ENCODE results near the gene ACTR1A.

ACTR1A gene

DNA sequence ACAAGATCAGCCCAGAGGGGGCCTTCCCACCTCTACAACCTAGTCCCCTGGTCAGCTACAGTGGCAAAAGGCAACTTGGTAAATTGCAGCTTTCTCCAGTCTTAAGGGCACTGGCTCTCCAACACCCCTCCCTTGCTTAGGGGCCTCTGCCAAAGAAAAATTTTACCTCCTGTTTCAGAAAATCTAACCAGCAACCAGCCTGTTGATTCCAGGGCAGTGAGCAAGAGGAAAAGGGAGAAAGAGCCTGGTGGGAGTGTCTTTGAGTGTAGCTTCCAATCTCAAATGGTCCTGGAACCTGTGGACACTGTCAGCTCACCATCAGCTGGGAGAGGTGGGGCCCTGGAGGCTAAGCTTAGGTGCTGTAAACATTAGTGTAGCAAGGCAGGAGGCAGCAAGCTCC is 22.9 kb downstream of the ACTR1A start:
- peaks cover 15% of the 10 kb centered on the region for H3K4me1 Mint-ChIP-seq (ENCODE audit: low read depth)
- no peaks in the 10 kb centered on the region for H3K27me3 Mint-ChIP-seq
- H3K36me3 Mint-ChIP-seq (ENCODE audit: low read depth) = peaks cover 25% of the 10 kb centered on the region
- H3K4me3 Mint-ChIP-seq = no peak overlapping the region
- H3K27ac Mint-ChIP-seq = no peak overlapping the region
- H3K9me3 Mint-ChIP-seq = no peaks in the 10 kb centered on the region

DNA sequence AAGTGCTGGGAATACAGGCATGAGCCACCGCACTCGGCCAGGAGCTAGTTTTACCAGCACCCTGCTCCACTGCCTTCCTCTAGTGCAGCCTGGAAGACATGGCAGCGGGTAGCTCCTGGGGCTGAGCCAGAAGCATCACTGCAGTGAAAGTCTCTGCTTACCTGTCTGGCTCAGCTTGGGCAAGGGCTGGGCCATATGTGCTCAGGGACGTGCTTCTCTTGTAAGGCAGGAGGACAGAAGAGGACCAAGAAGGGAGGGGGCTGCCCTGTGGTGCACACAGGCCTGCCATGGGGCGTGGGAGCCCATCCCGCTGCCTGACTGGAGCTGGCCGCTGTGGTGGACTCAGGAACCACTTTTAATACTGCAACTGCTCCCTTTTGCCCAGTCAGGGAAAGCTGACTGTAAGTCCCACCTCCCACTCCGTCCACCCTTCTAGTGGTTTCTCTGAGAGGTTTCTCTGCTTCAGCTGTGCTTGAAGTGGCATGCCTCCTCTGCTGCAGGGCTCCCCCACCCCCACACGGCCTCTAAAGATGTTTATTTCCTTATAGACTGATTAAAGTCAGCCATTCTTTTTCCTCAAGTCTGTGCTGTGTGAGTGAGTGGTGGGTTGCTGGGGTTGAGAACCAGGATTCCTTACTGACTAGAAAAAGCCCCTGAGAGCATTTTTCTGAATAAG is 25.9 kb downstream of the ACTR1A start:
- Mint-ChIP-seq H3K4me3 (no peak overlapping the region), H3K9me3 (no peaks in the 10 kb centered on the region), H3K4me1 (ENCODE audit: low read depth) (peaks cover 27% of the 10 kb centered on the region), H3K27ac (peak overlapping the region; percentile 58), H3K27me3 (no peaks in the 10 kb centered on the region), H3K36me3 (ENCODE audit: low read depth) (peaks cover 20% of the 10 kb centered on the region)

DNA sequence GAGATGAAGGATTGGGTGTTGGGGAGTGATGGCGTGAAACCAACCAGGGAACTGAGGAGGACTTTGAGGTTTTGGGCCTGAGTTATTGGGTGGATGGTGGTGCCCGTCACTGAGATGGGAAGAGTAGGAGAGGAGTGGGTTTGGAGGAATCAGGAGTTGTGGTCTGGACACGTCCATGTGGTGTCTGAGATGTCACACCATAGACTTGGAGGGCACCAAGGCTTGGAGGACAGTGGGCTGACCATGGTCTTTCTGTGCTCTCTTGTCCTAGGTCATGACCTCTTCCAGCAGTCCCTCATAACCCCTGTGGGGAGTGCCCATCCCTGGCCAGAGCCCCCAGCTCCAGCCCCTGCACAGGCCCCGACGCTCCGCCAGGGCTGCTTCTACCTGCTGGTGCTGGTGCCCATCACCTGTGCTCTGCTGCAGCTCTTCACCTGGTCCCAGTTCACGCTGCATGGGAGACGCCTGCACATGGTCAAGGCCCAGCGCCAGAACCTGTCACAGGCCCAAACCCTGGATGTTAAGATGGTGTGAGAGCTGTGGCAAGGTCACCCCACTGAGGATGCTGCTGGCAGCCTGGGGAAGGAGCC is 27.0 kb downstream of the ACTR1A start:
- Mint-ChIP-seq H3K27ac (no peak overlapping the region), H3K27me3 (no peaks in the 10 kb centered on the region)

DNA sequence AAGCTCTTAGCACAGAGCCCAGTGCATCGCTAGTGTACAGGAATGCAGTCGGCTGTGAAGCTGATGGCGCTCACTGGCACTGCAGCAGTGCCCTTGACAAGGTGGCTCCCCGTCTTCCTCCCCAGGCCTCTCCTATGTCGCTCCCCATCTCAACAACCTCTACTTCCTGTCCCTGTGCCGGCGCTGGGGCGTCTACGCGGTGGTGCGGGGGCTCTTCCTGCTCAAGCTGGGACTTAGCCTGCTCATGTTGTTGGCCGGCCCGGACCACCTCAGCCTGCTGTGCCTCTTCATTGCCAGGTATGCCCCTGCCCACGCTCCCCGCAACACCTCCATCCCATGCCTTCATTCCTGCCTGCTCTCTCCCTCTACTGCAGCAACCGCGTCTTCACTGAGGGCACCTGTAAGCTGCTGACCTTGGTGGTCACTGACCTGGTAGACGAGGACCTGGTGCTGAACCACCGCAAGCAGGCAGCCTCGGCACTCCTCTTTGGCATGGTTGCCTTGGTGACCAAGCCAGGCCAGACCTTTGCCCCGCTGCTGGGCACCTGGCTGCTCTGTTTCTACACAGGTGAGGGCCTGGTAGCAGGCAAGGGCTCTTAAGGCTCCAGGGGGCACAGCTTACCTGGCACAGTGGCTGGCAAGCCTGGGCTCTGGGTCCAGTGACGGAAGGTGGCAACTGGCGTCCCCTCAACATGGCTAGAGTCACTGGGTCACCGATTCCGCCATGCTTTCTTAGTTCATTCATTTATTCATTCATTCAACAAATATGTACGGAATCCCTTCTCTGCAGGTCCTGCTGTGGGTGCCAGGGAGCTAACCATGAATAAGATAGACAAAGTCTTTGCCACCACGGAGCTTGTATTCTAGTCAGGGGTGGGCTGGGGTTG is 28.8 kb downstream of the ACTR1A start:
- Mint-ChIP-seq H3K9me3 (no peaks in the 10 kb centered on the region), H3K4me3 (no peak overlapping the region), H3K36me3 (ENCODE audit: low read depth) (peaks cover 23% of the 10 kb centered on the region), H3K27ac (peak overlapping the region; percentile 78), H3K27me3 (no peaks in the 10 kb centered on the region), H3K4me1 (ENCODE audit: low read depth) (peaks cover 21% of the 10 kb centered on the region)

More for the DNA sequence above, 27.0 kb downstream of the ACTR1A start:
- no peaks in the 10 kb centered on the region for H3K9me3 Mint-ChIP-seq
- peaks cover 27% of the 10 kb centered on the region for H3K4me1 Mint-ChIP-seq (ENCODE audit: low read depth)
- H3K4me3 Mint-ChIP-seq = no peak overlapping the region
- H3K36me3 Mint-ChIP-seq (ENCODE audit: low read depth) = peaks cover 20% of the 10 kb centered on the region

DNA sequence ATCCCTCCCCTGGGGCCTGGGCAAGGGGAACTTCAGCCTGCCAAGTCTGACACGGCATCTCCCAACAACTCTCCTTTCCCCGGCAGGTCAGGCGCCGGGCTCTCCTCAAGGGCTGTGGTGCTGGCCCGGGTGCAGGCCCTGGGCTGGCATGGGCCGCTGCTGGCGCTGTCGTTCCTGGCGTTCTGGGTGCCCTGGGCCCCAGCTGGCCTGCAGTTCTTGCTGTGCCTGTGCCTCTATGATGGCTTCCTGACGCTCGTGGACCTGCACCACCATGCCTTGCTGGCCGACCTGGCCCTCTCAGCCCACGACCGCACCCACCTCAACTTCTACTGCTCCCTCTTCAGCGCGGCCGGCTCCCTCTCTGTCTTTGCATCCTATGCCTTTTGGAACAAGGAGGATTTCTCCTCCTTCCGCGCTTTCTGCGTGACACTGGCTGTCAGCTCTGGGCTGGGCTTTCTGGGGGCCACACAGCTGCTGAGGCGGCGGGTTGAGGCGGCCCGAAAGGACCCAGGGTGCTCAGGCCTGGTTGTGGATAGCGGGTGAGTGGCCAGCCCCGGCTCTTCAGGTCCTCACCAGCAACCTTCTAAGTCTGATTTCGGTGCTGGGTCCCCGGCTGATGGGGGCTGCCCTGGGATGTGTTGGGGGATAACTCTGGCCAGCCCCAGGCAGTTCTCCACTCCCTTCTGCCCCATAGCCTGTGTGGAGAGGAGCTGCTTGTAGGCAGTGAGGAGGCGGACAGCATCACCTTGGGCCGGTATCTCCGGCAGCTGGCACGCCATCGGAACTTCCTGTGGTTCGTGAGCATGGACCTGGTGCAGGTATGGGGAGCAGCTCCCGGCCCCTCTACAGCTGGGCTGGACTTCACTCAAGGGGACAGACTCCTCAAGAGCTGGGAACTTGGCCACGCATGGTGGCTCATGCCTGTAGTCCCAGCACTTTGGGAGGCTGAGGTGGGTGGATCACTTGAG is 31.6 kb downstream of the ACTR1A start:
- peaks cover 25% of the 10 kb centered on the region for H3K36me3 Mint-ChIP-seq (ENCODE audit: low read depth)
- H3K4me1 Mint-ChIP-seq (ENCODE audit: low read depth) = peaks cover 12% of the 10 kb centered on the region
- H3K27ac Mint-ChIP-seq = no peak overlapping the region
- H3K4me3 Mint-ChIP-seq = no peak overlapping the region
- H3K9me3 Mint-ChIP-seq = no peaks in the 10 kb centered on the region
- H3K27me3 Mint-ChIP-seq = no peaks in the 10 kb centered on the region

DNA sequence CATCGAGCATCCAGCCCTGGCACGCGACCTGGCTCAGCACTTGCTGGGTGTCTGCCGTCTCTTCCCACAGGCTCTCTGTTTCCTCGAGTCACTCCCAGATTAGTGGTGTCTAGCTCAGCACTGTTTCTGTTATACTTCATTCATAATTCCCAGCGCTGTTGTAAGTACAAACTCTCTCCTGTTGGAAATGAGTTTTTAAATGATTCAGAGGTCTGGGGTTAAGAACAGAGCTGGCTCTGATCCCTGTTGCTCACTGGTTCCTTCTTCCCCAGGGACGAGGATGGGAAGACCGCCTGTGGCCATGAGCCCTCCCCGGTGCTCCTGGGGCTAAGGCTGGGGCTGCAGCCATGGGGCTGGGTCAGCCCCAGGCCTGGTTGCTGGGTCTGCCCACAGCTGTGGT is 33.8 kb downstream of the ACTR1A start:
- H3K36me3 Mint-ChIP-seq (ENCODE audit: low read depth) = peaks cover 17% of the 10 kb centered on the region
- no peak overlapping the region for H3K4me3 Mint-ChIP-seq
- H3K4me1 Mint-ChIP-seq (ENCODE audit: low read depth) = peaks cover 13% of the 10 kb centered on the region
- H3K9me3 Mint-ChIP-seq = no peaks in the 10 kb centered on the region
- H3K27ac Mint-ChIP-seq = no peak overlapping the region
- H3K27me3 Mint-ChIP-seq = no peaks in the 10 kb centered on the region

DNA sequence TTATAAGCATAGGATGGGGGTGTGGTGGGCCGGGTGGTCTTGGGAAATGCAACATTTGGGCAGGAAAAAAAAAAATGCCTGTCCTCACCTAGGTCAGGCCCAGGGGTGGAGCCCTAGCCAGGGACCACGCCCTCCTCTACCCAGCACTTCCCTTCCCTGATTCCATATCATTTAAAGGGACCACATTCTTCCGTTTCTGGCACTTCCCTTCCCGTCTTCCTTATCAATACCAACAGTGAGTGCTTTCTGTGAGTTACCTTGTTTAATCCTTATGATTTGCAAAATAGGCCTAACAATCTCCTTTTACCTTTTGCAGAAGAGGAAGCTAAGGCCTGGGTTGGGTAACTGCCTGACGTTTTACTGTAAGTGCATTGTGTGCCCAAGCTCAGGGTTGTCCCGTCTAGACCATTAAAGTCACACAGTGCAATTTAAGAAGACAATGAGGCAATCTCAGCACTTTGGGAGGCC is 34.5 kb downstream of the ACTR1A start:
- H3K4me1 Mint-ChIP-seq (ENCODE audit: low read depth) = peaks cover 13% of the 10 kb centered on the region
- H3K36me3 Mint-ChIP-seq (ENCODE audit: low read depth) = peaks cover 17% of the 10 kb centered on the region
- H3K27ac Mint-ChIP-seq = no peak overlapping the region
- no peaks in the 10 kb centered on the region for H3K27me3 Mint-ChIP-seq
- no peaks in the 10 kb centered on the region for H3K9me3 Mint-ChIP-seq
- no peak overlapping the region for H3K4me3 Mint-ChIP-seq

DNA sequence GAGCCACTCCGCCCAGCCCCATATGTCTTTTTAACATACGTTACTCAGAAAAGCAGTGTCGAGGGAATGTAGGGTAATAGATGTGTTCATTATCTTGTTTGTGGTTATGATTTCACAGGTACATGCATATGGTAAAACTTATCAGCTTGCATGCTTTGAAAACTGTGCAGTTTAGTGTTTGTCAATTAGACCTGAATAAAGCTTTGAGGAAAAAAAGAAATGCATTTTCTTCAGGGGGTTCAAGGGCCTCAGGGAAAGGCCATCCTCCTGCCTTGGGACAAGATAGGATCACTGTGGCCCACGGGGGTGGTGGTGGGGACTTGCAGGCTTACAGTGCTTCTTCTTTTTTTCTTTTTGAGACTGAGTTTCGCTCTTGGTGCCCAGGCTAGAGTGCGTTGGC is 35.2 kb downstream of the ACTR1A start:
- Mint-ChIP-seq H3K4me1 (ENCODE audit: low read depth) (peaks cover 16% of the 10 kb centered on the region), H3K36me3 (ENCODE audit: low read depth) (peaks cover 12% of the 10 kb centered on the region), H3K27ac (no peak overlapping the region), H3K4me3 (no peak overlapping the region), H3K9me3 (no peaks in the 10 kb centered on the region), H3K27me3 (no peaks in the 10 kb centered on the region)

DNA sequence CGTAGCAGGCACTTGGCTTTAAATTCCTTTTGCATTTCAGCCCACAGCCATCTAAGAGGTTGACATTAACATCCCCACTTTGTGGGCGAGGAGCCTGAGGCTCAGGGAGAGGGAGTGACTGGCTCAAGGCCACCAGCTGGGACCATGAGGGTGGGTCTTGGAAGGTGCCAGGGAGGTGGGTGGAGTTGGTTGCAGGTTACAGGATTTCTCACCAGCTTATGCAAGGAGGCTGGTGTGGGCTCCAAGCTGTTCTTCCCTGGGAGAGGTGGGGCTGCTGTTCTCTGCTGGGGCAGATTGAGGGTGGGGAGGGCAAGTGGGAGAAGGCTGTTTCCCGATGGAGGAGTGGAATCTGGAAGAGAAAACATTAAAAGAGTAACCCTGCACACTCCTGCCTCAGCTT is 37.0 kb downstream of the ACTR1A start:
- Mint-ChIP-seq H3K36me3 (ENCODE audit: low read depth) (peaks cover 12% of the 10 kb centered on the region), H3K4me3 (no peak overlapping the region), H3K27me3 (no peaks in the 10 kb centered on the region), H3K27ac (no peak overlapping the region), H3K9me3 (no peaks in the 10 kb centered on the region), H3K4me1 (ENCODE audit: low read depth) (peaks cover 34% of the 10 kb centered on the region)

DNA sequence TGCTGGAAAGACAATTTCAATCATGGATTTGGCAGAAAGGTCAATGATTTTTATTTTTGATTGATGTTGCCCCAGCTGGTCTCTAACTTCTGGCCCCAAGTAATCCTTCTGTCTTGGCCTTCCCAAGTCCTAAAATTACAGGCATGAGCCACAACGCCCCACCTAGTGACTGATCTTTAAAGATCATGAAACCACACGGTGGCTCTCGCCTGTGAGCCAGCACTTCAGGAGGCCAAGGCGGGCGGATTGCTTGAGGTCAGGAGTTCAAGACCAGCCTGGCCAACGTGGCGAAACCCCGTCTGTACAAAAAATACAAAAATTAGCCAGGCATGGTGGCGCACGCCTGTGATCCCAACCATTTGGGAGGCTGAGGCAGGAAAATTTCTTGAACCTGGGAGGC is 38.5 kb downstream of the ACTR1A start:
- Mint-ChIP-seq H3K27me3 (no peaks in the 10 kb centered on the region), H3K36me3 (ENCODE audit: low read depth) (peaks cover 6% of the 10 kb centered on the region), H3K9me3 (no peaks in the 10 kb centered on the region), H3K4me3 (no peak overlapping the region), H3K4me1 (ENCODE audit: low read depth) (peaks cover 37% of the 10 kb centered on the region), H3K27ac (peak overlapping the region; percentile 26)

DNA sequence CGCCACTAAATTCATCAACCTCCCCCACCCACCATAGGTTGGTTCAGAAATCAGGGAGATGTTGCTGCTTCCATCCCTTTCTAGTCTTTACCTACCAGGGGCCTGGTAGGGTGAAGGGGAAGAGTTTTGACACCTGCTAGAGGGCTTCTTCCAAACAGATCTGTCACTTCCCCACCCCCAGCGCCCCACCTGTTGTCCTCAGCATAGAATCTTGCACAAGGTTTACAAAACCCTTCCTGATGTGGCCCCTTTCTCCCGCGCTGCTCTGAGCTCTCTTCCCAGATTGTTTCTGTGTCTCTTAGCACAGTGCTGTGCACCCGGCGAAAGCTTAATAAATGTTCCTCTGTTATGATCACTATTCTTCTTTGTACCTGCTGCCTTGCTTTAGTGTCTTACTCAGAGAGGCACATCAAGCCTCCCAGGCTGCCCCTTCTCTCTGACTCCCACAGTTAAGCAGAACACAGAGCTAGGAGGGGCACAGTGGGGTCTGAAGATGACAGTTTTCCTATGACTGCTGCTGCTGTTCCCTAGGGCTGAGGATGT is 39.9 kb downstream of the ACTR1A start:
- H3K27me3 Mint-ChIP-seq = no peaks in the 10 kb centered on the region
- no peak overlapping the region for H3K27ac Mint-ChIP-seq
- peaks cover 37% of the 10 kb centered on the region for H3K4me1 Mint-ChIP-seq (ENCODE audit: low read depth)
- H3K36me3 Mint-ChIP-seq (ENCODE audit: low read depth) = no peaks in the 10 kb centered on the region
- no peaks in the 10 kb centered on the region for H3K9me3 Mint-ChIP-seq
- H3K4me3 Mint-ChIP-seq = peak overlapping the region; percentile 86

DNA sequence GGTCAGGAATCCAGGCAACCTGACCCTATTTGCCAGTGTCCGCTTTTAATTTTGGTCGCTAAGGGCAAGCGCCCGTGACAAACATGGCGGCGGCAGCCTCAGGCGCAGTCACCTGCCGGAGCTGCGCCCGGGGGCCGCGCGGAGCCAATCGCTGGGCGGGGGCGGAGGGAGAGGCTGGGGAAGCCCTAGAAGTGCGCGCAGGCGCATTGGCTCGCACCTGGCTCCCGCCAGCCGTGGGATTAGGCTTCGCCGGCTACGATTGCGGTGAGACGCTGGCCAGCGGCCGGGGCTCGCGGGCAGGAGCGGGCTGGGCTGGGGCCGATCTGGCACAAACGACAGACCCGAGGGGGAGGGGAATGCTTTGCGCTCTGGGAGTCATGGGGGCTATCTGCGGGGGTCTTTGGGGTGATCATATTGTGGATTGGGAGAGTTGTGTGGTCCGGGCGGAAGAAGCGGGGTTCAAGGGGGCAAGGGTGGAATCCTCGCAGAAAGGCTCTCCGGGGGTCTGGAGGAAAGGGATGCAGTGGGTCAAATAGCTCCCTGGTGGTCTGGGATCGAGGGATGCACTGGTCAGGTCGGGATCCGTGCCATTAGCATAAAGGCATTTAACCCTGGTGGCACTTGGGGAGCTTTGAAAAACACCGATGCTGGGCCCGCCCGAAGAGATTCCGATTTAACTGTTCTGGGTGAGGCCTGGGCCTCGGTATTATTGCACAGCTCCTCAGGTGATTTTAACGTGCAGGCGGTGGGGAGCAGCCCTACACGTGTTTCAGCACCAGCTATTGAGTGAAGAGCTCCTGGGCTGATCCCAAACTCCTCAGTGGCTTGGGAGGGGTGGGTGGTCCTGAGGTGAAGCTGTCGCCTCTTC is 41.1 kb downstream of the ACTR1A start:
- H3K27me3 Mint-ChIP-seq = no peaks in the 10 kb centered on the region
- peak overlapping the region; percentile 86 for H3K4me3 Mint-ChIP-seq
- H3K36me3 Mint-ChIP-seq (ENCODE audit: low read depth) = no peaks in the 10 kb centered on the region
- H3K27ac Mint-ChIP-seq = peak overlapping the region; percentile 91
- H3K4me1 Mint-ChIP-seq (ENCODE audit: low read depth) = peaks cover 37% of the 10 kb centered on the region
- no peaks in the 10 kb centered on the region for H3K9me3 Mint-ChIP-seq

DNA sequence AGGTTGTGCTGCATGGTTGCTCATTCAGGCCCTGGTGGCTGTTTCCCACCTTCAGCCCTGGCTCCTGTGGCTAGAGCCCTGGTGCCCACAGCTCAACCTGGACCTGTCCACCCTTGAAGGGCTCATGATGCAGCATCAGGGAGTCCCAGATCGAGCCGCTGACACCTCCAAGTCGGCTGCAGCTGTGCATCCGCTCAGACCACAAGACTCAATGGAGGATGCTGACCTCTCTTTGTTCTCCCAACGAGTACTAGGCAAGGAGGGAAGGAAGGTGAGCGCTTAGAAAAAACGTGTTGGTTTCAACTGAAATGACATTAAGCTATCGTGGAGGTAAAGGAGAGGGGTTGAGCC is 41.7 kb downstream of the ACTR1A start:
- Mint-ChIP-seq H3K27ac (peak overlapping the region; percentile 91), H3K4me1 (ENCODE audit: low read depth) (peaks cover 37% of the 10 kb centered on the region), H3K27me3 (no peaks in the 10 kb centered on the region), H3K9me3 (no peaks in the 10 kb centered on the region), H3K4me3 (peak overlapping the region; percentile 86), H3K36me3 (ENCODE audit: low read depth) (peaks cover 5% of the 10 kb centered on the region)
